HEK293 (cell line): ENCODE results near the gene GPR4.

ENCODE experiments used
- IKZF3 ChIP-seq: fragments of 450-650 bp; IDR thresholded peaks from 2 replicates; pipeline ENCODE4 v1.5.0; 2018; ENCODE audit warnings: missing biosample characterization, mild to moderate bottlenecking, missing genetic modification characterization, moderate library complexity
- OSR2 ChIP-seq: fragments of 450-650 bp; formaldehyde crosslinking; IDR thresholded peaks from 2 replicates; pipeline ENCODE4 v1.5.1; 2016; ENCODE audit warnings: missing biosample characterization, missing genetic modification characterization
- TCF7L2 ChIP-seq: IDR thresholded peaks from 2 replicates; pipeline ENCODE4 v1.6.1; 2011; ENCODE audit warnings: low read depth, mild to moderate bottlenecking, inconsistent platforms, low read length, moderate library complexity, borderline replicate concordance
- ZBTB8A ChIP-seq: fragments of 450-650 bp; formaldehyde crosslinking; IDR thresholded peaks from 2 replicates; pipeline ENCODE4 v1.5.1; 2016; ENCODE audit warnings: missing biosample characterization, missing genetic modification characterization
- ZEB2 ChIP-seq: fragments of 450-650 bp; formaldehyde crosslinking; IDR thresholded peaks from 2 replicates; pipeline ENCODE4 v1.5.1; 2016; ENCODE audit warnings: missing biosample characterization, missing genetic modification characterization
- ZFHX2 ChIP-seq: fragments of 450-650 bp; formaldehyde crosslinking; conservative IDR thresholded peaks from 2 replicates; pipeline ENCODE4 v1.5.1; 2016; ENCODE audit warnings: missing biosample characterization, missing genetic modification characterization
- ZFP69B ChIP-seq: fragments of 450-650 bp; formaldehyde crosslinking; IDR thresholded peaks from 2 replicates; pipeline ENCODE4 v1.5.1; 2016; ENCODE audit warnings: missing biosample characterization, missing genetic modification characterization
- ZIC2 ChIP-seq: fragments of 450-650 bp; formaldehyde crosslinking; IDR thresholded peaks from 2 replicates; pipeline ENCODE4 v1.5.1; 2016; ENCODE audit warnings: missing biosample characterization, missing genetic modification characterization
- ZNF133 ChIP-seq: fragments of 450-650 bp; formaldehyde crosslinking; IDR thresholded peaks from 2 replicates; pipeline ENCODE4 v1.5.1; 2016; ENCODE audit warnings: missing biosample characterization, missing genetic modification characterization
- ZNF274 ChIP-seq, 2 experiments: fragments of 200-500 bp in 1 of 2; fragments of 450-650 bp in 1 of 2; sonication (Bioruptor generic) in 1 of 2; formaldehyde crosslinking in 1 of 2; IDR thresholded peaks; 2 replicates each; pipeline versions ENCODE4 v1.5.1 to v1.6.1; 2014 to 2016; ENCODE audit warnings: borderline replicate concordance in 1 of 2, inconsistent platforms in 1 of 2, low read length in 1 of 2, missing biosample characterization in 1 of 2, missing genetic modification characterization in 1 of 2
- ZNF366 ChIP-seq: fragments of 450-650 bp; formaldehyde crosslinking; conservative IDR thresholded peaks from 2 replicates; pipeline ENCODE4 v1.5.1; 2016; ENCODE audit warnings: missing biosample characterization, missing genetic modification characterization
- ZNF600 ChIP-seq: fragments of 450-650 bp; formaldehyde crosslinking; IDR thresholded peaks from 2 replicates; pipeline ENCODE4 v1.5.1; 2016; ENCODE audit warnings: missing biosample characterization, missing genetic modification characterization
- ZNF660 ChIP-seq: fragments of 450-650 bp; IDR thresholded peaks from 2 replicates; pipeline ENCODE4 v1.5.1; 2018; ENCODE audit warnings: missing biosample characterization, mild to moderate bottlenecking, missing genetic modification characterization
- ZNF843 ChIP-seq: fragments of 450-650 bp; formaldehyde crosslinking; IDR thresholded peaks from 2 replicates; pipeline ENCODE4 v1.5.1; 2016; ENCODE audit warnings: missing biosample characterization, missing genetic modification characterization
- TF ChIP-seq, protein P1 (sequence below): sonication (generic); formaldehyde crosslinking; IDR thresholded peaks from 2 replicates; pipeline ENCODE4 v1.8.1; 2022; ENCODE audit warnings: mild to moderate bottlenecking, moderate library complexity, missing genetic modification reagents
- TF ChIP-seq, protein P2 (sequence below): fragments of 450-650 bp; formaldehyde crosslinking; IDR thresholded peaks from 2 replicates; pipeline ENCODE4 v1.5.1; 2017; ENCODE audit warnings: missing biosample characterization, missing genetic modification characterization
- TF ChIP-seq, protein P3 (sequence below): fragments of 450-650 bp; formaldehyde crosslinking; IDR thresholded peaks from 2 replicates; pipeline ENCODE4 v1.5.1; 2016; ENCODE audit warnings: missing biosample characterization, missing genetic modification characterization
- TF ChIP-seq, protein P4 (sequence below): fragments of 450-650 bp; formaldehyde crosslinking; optimal IDR thresholded peaks from 2 replicates; pipeline ENCODE3; 2016; ENCODE audit warnings: missing biosample characterization, mild to moderate bottlenecking, missing genetic modification characterization
- TF ChIP-seq, protein P5 (sequence below): fragments of 450-650 bp; formaldehyde crosslinking; conservative IDR thresholded peaks from 2 replicates; pipeline ENCODE4 v1.5.1; 2016; ENCODE audit warnings: low read depth, missing biosample characterization, missing genetic modification characterization
- TF ChIP-seq, protein P6 (sequence below): fragments of 450-650 bp; formaldehyde crosslinking; IDR thresholded peaks from 2 replicates; pipeline ENCODE4 v1.5.1; 2017; ENCODE audit warnings: missing biosample characterization, missing genetic modification characterization
- TF ChIP-seq, protein P7 (sequence below): fragments of 450-650 bp; formaldehyde crosslinking; IDR thresholded peaks from 2 replicates; pipeline ENCODE4 v1.5.1; 2016; ENCODE audit warnings: missing biosample characterization, missing genetic modification characterization, low read depth

Gene GPR4

DNA sequence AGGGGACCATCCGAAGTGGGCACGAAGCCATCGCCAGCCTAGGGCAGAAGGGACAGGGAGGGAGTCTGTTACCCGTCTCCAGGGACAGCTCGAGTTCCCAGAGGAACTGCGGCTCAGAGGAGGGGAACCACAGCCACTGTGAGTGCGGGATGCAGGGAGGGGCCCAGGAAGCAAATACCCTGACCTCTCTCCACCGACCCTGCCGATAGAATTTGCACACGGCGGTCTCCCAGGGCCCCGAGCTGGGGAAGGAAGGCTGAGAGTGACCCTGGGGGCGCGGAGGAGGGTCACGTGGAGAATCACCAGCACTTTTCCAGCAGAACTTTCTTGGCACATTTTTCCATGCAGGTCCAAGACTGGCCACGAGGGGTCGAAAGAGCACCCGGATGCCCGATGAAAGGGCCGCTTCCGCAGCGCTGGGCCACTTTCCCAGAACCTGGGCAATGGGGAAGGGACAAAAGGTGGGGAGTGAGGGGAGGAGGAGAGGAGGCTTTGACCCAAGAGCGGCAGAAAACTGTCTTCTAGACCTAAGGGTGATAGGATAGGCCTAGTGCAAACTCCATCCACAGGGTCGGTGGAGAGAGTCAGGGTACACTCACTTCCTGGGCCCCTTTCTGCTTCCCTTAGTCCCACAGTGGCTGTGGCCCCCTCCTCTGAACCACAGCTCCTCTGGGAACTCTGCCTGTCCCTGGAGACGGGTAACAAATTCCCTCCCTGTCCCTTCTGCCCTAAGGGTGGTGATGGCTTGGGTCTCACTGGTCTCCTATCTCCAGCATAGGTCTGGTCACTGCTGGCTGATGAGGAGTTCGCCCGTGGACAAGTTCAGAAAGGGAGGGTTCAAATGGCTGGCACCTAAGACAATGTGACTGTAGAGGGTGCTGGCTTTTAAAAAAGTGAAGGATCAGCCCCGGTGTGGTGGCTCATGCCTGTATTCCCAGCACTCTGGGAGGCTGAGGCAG lies 5.3 kb upstream of the GPR4 start (continued):
- TF ChIP-seq OSR2 (tag by site-specific recombination) (0 out of 2 replicates have a peak, but pooled peaks have one; percentile 6), ZFHX2 (tag by site-specific recombination) (0 out of 2 replicates have a peak, but pooled peaks have one; percentile 27), ZNF274 (IDR thresholded peaks at IDR 0.05; ENCODE audit: low read length) (no peak), ZNF274 (tag by site-specific recombination; IDR thresholded peaks at IDR 0.05; ENCODE audit: borderline replicate concordance) (no peak), ZNF660 (tag by site-specific recombination) (peak; percentile 78), ZBTB8A (tag by site-specific recombination) (peak; percentile 20; the same call in 1 of the 2 replicates), ZNF843 (tag by site-specific recombination) (peak; percentile 49; the same call in 1 of the 2 replicates), ZFP69B (tag by site-specific recombination) (0 out of 2 replicates have a peak, but pooled peaks have one; percentile 31), IKZF3 (tag by site-specific recombination) (peak; percentile 98), ZNF366 (peak; percentile 78), TCF7L2 (peak; percentile 82; the same call in 1 of the 2 replicates), ZEB2 (tag by site-specific recombination) (peak; percentile 72), ZNF600 (tag by site-specific recombination) (0 out of 2 replicates have a peak, but pooled peaks have one; percentile 30), ZNF133 (tag by site-specific recombination) (no peak), ZIC2 (tag by site-specific recombination) (peak; percentile 25)
- TF ChIP-seq, protein P1, sequence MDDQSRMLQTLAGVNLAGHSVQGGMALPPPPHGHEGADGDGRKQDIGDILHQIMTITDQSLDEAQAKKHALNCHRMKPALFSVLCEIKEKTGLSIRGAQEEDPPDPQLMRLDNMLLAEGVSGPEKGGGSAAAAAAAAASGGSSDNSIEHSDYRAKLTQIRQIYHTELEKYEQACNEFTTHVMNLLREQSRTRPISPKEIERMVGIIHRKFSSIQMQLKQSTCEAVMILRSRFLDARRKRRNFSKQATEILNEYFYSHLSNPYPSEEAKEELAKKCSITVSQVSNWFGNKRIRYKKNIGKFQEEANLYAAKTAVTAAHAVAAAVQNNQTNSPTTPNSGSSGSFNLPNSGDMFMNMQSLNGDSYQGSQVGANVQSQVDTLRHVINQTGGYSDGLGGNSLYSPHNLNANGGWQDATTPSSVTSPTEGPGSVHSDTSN = no peak
- TF ChIP-seq, protein P2, sequence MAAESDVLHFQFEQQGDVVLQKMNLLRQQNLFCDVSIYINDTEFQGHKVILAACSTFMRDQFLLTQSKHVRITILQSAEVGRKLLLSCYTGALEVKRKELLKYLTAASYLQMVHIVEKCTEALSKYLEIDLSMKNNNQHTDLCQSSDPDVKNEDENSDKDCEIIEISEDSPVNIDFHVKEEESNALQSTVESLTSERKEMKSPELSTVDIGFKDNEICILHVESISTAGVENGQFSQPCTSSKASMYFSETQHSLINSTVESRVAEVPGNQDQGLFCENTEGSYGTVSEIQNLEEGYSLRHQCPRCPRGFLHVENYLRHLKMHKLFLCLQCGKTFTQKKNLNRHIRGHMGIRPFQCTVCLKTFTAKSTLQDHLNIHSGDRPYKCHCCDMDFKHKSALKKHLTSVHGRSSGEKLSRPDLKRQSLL (tag by site-specific recombination) = peak; percentile 21; the same call in 1 of the 2 replicates
- TF ChIP-seq, protein P3, sequence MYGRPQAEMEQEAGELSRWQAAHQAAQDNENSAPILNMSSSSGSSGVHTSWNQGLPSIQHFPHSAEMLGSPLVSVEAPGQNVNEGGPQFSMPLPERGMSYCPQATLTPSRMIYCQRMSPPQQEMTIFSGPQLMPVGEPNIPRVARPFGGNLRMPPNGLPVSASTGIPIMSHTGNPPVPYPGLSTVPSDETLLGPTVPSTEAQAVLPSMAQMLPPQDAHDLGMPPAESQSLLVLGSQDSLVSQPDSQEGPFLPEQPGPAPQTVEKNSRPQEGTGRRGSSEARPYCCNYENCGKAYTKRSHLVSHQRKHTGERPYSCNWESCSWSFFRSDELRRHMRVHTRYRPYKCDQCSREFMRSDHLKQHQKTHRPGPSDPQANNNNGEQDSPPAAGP (tag by site-specific recombination) = peak; percentile 49; the same call in 1 of the 2 replicates
- TF ChIP-seq, protein P4, sequence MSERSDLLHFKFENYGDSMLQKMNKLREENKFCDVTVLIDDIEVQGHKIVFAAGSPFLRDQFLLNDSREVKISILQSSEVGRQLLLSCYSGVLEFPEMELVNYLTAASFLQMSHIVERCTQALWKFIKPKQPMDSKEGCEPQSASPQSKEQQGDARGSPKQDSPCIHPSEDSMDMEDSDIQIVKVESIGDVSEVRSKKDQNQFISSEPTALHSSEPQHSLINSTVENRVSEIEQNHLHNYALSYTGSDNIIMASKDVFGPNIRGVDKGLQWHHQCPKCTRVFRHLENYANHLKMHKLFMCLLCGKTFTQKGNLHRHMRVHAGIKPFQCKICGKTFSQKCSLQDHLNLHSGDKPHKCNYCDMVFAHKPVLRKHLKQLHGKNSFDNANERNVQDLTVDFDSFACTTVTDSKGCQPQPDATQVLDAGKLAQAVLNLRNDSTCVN (tag by site-specific recombination) = peak; percentile 36
- TF ChIP-seq, protein P5, sequence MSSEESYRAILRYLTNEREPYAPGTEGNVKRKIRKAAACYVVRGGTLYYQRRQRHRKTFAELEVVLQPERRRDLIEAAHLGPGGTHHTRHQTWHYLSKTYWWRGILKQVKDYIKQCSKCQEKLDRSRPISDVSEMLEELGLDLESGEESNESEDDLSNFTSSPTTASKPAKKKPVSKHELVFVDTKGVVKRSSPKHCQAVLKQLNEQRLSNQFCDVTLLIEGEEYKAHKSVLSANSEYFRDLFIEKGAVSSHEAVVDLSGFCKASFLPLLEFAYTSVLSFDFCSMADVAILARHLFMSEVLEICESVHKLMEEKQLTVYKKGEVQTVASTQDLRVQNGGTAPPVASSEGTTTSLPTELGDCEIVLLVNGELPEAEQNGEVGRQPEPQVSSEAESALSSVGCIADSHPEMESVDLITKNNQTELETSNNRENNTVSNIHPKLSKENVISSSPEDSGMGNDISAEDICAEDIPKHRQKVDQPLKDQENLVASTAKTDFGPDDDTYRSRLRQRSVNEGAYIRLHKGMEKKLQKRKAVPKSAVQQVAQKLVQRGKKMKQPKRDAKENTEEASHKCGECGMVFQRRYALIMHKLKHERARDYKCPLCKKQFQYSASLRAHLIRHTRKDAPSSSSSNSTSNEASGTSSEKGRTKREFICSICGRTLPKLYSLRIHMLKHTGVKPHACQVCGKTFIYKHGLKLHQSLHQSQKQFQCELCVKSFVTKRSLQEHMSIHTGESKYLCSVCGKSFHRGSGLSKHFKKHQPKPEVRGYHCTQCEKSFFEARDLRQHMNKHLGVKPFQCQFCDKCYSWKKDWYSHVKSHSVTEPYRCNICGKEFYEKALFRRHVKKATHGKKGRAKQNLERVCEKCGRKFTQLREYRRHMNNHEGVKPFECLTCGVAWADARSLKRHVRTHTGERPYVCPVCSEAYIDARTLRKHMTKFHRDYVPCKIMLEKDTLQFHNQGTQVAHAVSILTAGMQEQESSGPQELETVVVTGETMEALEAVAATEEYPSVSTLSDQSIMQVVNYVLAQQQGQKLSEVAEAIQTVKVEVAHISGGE (tag by site-specific recombination) = peak; percentile 48; the same call in 1 of the 2 replicates
- TF ChIP-seq, protein P6, sequence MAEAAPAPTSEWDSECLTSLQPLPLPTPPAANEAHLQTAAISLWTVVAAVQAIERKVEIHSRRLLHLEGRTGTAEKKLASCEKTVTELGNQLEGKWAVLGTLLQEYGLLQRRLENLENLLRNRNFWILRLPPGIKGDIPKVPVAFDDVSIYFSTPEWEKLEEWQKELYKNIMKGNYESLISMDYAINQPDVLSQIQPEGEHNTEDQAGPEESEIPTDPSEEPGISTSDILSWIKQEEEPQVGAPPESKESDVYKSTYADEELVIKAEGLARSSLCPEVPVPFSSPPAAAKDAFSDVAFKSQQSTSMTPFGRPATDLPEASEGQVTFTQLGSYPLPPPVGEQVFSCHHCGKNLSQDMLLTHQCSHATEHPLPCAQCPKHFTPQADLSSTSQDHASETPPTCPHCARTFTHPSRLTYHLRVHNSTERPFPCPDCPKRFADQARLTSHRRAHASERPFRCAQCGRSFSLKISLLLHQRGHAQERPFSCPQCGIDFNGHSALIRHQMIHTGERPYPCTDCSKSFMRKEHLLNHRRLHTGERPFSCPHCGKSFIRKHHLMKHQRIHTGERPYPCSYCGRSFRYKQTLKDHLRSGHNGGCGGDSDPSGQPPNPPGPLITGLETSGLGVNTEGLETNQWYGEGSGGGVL (tag by site-specific recombination) = peak; percentile 46
- TF ChIP-seq, protein P7, sequence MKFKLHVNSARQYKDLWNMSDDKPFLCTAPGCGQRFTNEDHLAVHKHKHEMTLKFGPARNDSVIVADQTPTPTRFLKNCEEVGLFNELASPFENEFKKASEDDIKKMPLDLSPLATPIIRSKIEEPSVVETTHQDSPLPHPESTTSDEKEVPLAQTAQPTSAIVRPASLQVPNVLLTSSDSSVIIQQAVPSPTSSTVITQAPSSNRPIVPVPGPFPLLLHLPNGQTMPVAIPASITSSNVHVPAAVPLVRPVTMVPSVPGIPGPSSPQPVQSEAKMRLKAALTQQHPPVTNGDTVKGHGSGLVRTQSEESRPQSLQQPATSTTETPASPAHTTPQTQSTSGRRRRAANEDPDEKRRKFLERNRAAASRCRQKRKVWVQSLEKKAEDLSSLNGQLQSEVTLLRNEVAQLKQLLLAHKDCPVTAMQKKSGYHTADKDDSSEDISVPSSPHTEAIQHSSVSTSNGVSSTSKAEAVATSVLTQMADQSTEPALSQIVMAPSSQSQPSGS (tag by site-specific recombination) = no peak
